T1000 (cell line): ENCODE data around the gene SPATA3.
"Not testable (repeated sequence)": the region's sequence is repeated elsewhere in the genome, so short reads cannot be mapped to it uniquely, and the experiment has no call there.

Source experiments
- DNase-seq: peaks from one replicate; lab custom pipeline; 2025; ENCODE audit warnings: mixed read lengths; lab: John Stamatoyannopoulos, UW

Gene SPATA3

GRCh38 chr2:230995821-230996220, at the start of gene SPATA3:
Gene SPATA3, plus strand, starts transcription at chr2:230996121. Its CDS starts 113 bp downstream, at chr2:230996234.
- no peak for DNase-seq

GRCh38 chr2:230946429-230947234, 49.3 kb upstream of the SPATA3 start:
- DNase-seq: no peak

GRCh38 chr2:230947235-230947576, 48.7 kb upstream of the SPATA3 start:
- no peak for DNase-seq

- DNase-seq: no peak
These were observed 48.0 kb upstream of the SPATA3 start for GRCh38 chr2:230947908-230948365.

- DNase-seq: no peak
These were observed 45.7 kb upstream of the SPATA3 start for GRCh38 chr2:230949966-230950873.

GRCh38 chr2:230950874-230951339, 45.0 kb upstream of the SPATA3 start:
- DNase-seq: no peak

GRCh38 chr2:230951396-230951795, 44.5 kb upstream of the SPATA3 start:
- no peak for DNase-seq

GRCh38 chr2:230952226-230952956, 43.5 kb upstream of the SPATA3 start:
- DNase-seq: no peak

GRCh38 chr2:230953845-230954244, 42.1 kb upstream of the SPATA3 start:
- no peak for DNase-seq

- DNase-seq: no peak
These were observed 41.2 kb upstream of the SPATA3 start for GRCh38 chr2:230954746-230955145.

GRCh38 chr2:230955163-230955737, 40.7 kb upstream of the SPATA3 start:
- DNase-seq: no peak

GRCh38 chr2:230956827-230957755, 38.8 kb upstream of the SPATA3 start:
- no peak for DNase-seq

GRCh38 chr2:230957756-230958391, 38.0 kb upstream of the SPATA3 start:
- DNase-seq: no peak

GRCh38 chr2:230958820-230959756, 36.8 kb upstream of the SPATA3 start:
- DNase-seq: no peak

GRCh38 chr2:230960026-230960425, 35.9 kb upstream of the SPATA3 start:
- no peak for DNase-seq

- DNase-seq: no peak
These were observed 34.8 kb upstream of the SPATA3 start for GRCh38 chr2:230961091-230961491.

- no peak for DNase-seq
These were observed 31.7 kb upstream of the SPATA3 start for GRCh38 chr2:230964136-230964730.

GRCh38 chr2:230967113-230967512, 28.8 kb upstream of the SPATA3 start:
- no peak for DNase-seq

GRCh38 chr2:230968314-230968713, 27.6 kb upstream of the SPATA3 start:
- DNase-seq: not testable (repeated sequence)
